Peyer's patch (tissue), 4 donors: Measurements from ENCODE around the gene GPATCH1.

Experiments
- CTCF ChIP-seq, 6 experiments: fragments of 450-650 bp in 4 of 6; fragments of 200-600 bp in 2 of 6; sonication (generic) in 1 of 6; IDR thresholded peaks; one replicate each; pipeline ENCODE4 v1.5.1; 2017 to 2019; ENCODE audit warnings: antibody characterized with exemption in 6 of 6, mild to moderate bottlenecking in 3 of 6, moderate library complexity in 1 of 6
- POLR2A ChIP-seq, 2 donors: fragments of 450-650 bp; IDR thresholded peaks; one replicate each; pipeline ENCODE4 v1.5.1; 2017; ENCODE audit warnings: antibody characterized with exemption in 2 of 2, mild to moderate bottlenecking in 2 of 2, moderate library complexity in 2 of 2

GRCh38 chr19:33064458-33064791 lies 16.6 kb upstream of the GPATCH1 start:
- TF ChIP-seq CTCF (IDR thresholded peaks at IDR 0.05) (no peak), POLR2A (IDR thresholded peaks at IDR 0.05) (no peak)
